Small intestine (tissue), 7 donors: ENCODE data around the gene KMT2B. TPM values are rescaled to one million over a fixed set of nuclear protein-coding genes. Genes with fewer than 3 reads are reported as not detected.
"Not testable (repeated sequence)": the region's sequence is repeated elsewhere in the genome, so short reads cannot be mapped to it uniquely, and the experiment has no call there.

ENCODE experiments used
- DNase-seq, 2 donors: peaks; one replicate each; pipeline versions ENCODE4 v3.0.0 to v3.0.0-alpha.2; 2013
- FAIRE-seq: peaks from 2 replicates; lab custom pipeline; 2012; peaks lifted over from hg19 to GRCh38; lab: Jason Lieb, UNC
- H3K27ac ChIP-seq, 3 donors: one replicate each; pipeline ENCODE4 v1.5.1; 2013; ENCODE audit warnings: low read length in 2 of 3, mild to moderate bottlenecking in 2 of 3, control low read depth in 1 of 3, inconsistent platforms in 1 of 3, low read depth in 1 of 3, moderate library complexity in 1 of 3
- H3K27me3 ChIP-seq, 3 donors: one replicate each; pipeline ENCODE4 v1.6.1; 2013; ENCODE audit warnings: low read length in 3 of 3, inconsistent platforms in 1 of 3; ENCODE audit not compliant: control insufficient read depth in 3 of 3, insufficient read depth in 3 of 3
- H3K36me3 ChIP-seq, 3 donors: one replicate each; pipeline ENCODE4 v1.6.1; 2013; ENCODE audit warnings: low read length in 3 of 3, inconsistent platforms in 1 of 3, low read depth in 1 of 3, mild to moderate bottlenecking in 1 of 3, moderate library complexity in 1 of 3; ENCODE audit not compliant: control insufficient read depth in 3 of 3, insufficient read depth in 2 of 3
- H3K4me1 ChIP-seq, 3 donors: one replicate each; pipeline ENCODE4 v1.6.1; 2013; ENCODE audit warnings: low read length in 2 of 3, inconsistent platforms in 1 of 3, low read depth in 1 of 3, mild to moderate bottlenecking in 1 of 3, moderate library complexity in 1 of 3; ENCODE audit not compliant: control insufficient read depth in 3 of 3, insufficient read depth in 2 of 3
- H3K4me3 ChIP-seq, 3 donors: one replicate each; pipeline ENCODE4 v1.5.1; 2013; ENCODE audit warnings: low read length in 3 of 3, control low read depth in 1 of 3, inconsistent platforms in 1 of 3, low read depth in 1 of 3, mild to moderate bottlenecking in 1 of 3, moderate library complexity in 1 of 3
- H3K9me3 ChIP-seq, 2 donors: one replicate each; pipeline ENCODE4 v1.6.1; 2013; ENCODE audit warnings: low read depth in 1 of 2, low read length in 1 of 2; ENCODE audit not compliant: control insufficient read depth in 2 of 2, insufficient read depth in 1 of 2
- WGBS, 3 donors: extraction: QIAGEN DNeasy Blood & Tissue Kit; methylation state at CpG; one replicate each; pipeline ENCODE4 v1.1.7; 2013; 5-methylcytosine and 5-hydroxymethylcytosine counted together
- polyA plus RNA-seq, 4 donors: library from polyadenylated mRNA; stranded (reverse) in 3 of 4; unstranded in 1 of 4; fragments of 200-250 nt in 3 of 4; fragments of 120-200 nt in 1 of 4; gene quantifications; one replicate each; pipeline versions ENCODE4 v1.2.1 to v1.2.3, GENCODE V29; 2013
- donor health status: healthy with polysubstance abuse.
- donor health status: control.
- donor health status: control.
- donor health status: Bipolar disorder and iron deficiency.
- donor health status: healthy.

The KMT2B gene
- polyA plus RNA-seq, 4 donors = 21.6 to 47.9 (median 26.3) TPM

DNA sequence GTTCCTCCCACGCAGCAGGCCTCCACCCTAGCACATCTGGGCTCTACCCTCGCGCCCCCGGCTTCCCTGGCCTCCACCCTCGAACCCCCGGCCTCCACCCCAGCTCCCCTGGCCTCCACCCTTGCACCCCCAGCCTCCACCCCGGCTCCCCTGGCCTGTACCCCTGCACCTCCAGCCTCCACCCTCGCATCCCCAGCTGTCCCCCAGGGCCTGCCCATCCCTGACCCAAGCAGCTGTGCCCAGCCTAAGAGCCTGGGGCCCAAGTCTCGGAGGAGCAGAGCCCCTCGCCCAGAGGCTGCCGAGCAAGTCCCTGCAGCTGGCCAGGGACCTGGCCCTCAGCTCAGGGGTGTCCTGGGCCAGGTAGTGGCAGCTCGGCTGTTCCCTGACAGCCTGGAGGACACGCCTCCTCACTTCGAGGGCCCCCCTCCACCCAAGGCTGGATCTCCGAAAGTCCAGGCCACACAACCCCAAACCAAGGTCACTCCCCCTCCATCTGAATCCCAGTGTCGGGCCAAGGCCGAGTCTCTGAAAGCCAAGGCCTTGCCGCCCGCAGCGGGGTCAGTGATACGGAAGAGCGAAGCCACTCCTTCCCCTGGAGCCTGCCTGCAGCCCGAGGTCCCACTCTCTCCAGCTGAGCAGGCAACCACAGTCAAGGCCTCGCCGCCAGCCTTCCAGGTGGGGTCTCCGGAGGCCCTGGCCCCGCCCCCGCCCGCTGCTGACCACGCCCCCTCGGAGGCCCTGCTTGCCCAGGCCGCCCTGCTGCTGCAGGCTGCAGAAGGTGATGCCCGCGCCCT is 49.7 kb downstream of the KMT2B start:
- H3K36me3 ChIP-seq = peaks cover 5 to 38% (median 7%) of the 10 kb centered on the region in 3 donors
- DNase-seq (peak in 1 of 2 donors; percentile 39), FAIRE-seq (no peak)
- WGBS, 3 donors = 73 to 84% (median 83%) methylated on average over 33 to 34 of the region's 34 CpGs
- no peaks in the 10 kb centered on the region for H3K4me1 ChIP-seq
- H3K27ac ChIP-seq = no peak overlapping the region
- no peaks in the 10 kb centered on the region for H3K27me3 ChIP-seq
- no peak overlapping the region for H3K4me3 ChIP-seq
- no peaks in the 10 kb centered on the region for H3K9me3 ChIP-seq

DNA sequence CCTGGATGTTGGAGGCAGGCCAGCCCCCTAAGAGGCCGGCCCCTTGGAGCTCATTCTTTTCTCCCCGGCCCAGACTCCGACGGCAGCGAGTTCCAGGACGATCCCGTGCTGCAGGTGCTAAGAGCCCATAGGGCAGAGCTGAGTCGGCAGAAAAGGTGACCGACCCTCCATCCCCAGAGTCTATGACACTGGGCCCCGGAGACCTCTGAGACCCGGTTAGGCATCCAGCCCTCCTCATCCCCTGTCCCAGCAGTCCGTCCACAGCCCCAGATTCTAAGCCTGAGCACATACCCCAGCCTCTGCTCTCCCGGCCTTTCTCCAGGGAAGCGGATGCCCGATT is 50.2 kb downstream of the KMT2B start:
- DNase-seq = no peak
- Histone ChIP-seq H3K4me3 (no peak overlapping the region), H3K36me3 (peaks cover 5 to 37% (median 7%) of the 10 kb centered on the region in 3 donors), H3K27me3 (no peaks in the 10 kb centered on the region), H3K27ac (no peak overlapping the region), H3K9me3 (no peaks in the 10 kb centered on the region), H3K4me1 (no peaks in the 10 kb centered on the region)
- 78 to 94% (median 85%) methylated on average over 15 of the region's 15 CpGs for WGBS, 3 donors
- FAIRE-seq = no peak

DNA sequence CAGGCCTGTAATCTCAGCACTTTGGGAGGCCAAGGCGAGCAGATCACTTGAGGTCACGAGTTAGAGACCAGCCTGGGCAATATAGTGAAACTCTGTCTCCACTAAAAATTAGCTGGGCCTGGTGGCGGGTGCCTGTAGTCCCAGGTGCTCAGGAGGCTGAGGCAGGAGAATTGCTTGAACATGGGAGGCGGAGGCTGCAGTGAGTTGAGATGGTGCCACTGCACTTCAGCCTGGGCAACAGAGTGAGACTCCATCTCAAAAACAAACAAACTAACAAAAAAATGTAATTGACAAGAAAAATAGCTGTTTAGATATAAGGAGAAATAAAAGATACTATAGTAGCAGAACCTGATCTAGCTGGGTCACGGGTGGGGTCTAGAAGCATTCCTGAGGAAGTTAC is 54.6 kb downstream of the KMT2B start:
- not testable (repeated sequence) for H3K9me3 ChIP-seq, H3K27ac ChIP-seq, H3K27me3 ChIP-seq, DNase-seq, H3K36me3 ChIP-seq, FAIRE-seq, H3K4me3 ChIP-seq
- H3K4me1 ChIP-seq = peaks cover 0 to 12% (median 0%) of the 10 kb centered on the region in 3 donors
- 85 to 92% (median 92%) methylated on average over 5 of the region's 5 CpGs for WGBS, 3 donors

DNA sequence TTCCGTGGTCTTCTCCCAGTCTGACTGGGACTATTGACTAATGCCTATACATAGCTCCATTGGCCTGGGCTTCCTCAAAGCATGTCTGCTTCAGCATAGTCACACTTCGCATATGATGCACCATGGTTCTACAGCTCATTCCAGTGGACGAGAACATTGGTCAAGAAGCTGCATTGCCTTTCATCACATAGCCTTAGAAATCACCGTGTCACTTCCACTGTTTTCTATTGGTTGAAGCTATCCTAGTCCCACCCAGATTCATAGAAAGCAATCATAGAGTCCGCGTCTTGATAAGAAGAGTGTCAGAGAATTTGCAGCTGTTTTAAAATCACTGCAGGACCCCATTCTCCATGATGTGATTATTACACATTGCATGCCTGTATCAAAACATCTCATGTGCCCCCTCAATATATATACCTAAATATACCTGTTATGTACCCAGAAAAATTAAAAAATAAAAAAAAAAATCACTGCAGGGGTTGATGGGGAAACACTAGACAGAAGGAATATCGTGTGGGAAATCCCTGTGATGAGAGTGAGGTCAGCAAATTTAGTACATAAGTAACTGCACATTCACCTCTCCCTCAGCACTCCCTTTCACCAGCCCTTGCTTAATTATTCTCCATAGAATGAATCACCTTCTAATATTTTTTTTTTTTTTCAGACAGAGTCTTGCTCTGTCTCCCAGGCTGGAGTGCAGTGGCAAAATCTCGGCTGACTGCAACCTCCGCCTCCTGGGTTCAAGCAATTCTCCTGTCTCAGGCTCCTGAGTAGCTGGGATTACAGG is 55.4 kb downstream of the KMT2B start:
- peaks cover 0 to 12% (median 0%) of the 10 kb centered on the region in 3 donors for H3K4me1 ChIP-seq
- WGBS, 3 donors = 32 to 62% (median 48%) methylated on average over 9 of the region's 9 CpGs
- no peak for FAIRE-seq

DNA sequence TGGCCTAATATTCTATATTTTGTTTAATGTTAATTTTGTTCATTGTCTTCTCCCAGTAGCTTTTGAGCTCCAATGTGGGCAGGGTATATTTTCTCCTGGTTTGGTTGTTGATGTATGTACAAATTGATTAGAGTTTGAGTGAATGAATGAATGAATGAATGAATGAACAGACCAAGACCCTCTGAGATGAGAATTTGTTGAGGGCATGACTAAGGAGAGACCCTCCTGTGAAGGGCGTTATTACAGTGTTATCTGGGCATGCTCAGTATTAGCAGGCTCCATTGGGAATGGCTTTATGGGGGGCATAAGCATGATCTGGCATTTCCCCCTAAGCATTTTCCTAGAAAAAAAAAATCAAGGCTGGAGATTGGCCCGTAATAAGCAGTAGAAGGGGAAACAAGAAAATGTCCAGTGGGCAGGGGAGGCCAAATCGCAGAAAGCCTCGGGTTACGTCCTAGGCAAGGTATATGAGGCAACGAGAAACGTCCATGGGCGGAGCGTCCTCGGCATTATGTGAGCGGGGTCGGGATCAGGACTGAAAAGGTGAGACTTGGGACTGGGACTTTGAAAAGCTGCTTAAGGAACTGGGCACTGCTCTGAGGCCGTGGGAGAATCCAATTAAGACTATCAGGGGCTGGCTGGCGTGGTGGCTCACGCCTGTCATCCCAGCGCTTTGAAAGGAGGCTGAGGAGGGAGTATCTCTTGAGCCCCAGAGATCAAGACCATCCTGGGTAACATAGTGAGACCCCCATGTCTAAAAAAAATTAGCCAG is 56.7 kb downstream of the KMT2B start:
- 31 to 55% (median 41%) methylated on average over 16 of the region's 16 CpGs for WGBS, 3 donors
- Histone ChIP-seq H3K27ac (no peak overlapping the region), H3K9me3 (no peaks in the 10 kb centered on the region), H3K4me1 (peaks cover 0 to 12% (median 0%) of the 10 kb centered on the region in 3 donors), H3K36me3 (peaks cover 0 to 17% (median 0%) of the 10 kb centered on the region in 3 donors), H3K4me3 (no peak overlapping the region), H3K27me3 (no peaks in the 10 kb centered on the region)
- DNase-seq (no peak), FAIRE-seq (no peak)

More for the DNA sequence above, 55.4 kb downstream of the KMT2B start:
- Histone ChIP-seq H3K36me3 (peaks cover 0 to 13% (median 0%) of the 10 kb centered on the region in 3 donors), H3K27ac (no peak overlapping the region), H3K4me3 (no peak overlapping the region), H3K27me3 (no peaks in the 10 kb centered on the region), H3K9me3 (no peaks in the 10 kb centered on the region)
- DNase-seq = no peak

DNA sequence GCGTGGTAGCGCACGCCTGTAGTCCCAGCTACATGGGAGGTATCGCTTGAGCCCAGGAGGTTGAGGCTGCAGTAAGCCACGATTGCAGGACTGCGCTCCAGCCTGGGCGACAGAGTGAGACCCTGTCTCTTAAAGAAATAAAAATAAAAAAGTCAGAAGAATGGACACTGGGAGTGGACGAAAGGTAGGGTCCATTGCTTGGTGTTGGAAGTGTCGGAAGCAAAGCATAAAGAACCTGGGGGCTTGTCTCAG is 57.2 kb downstream of the KMT2B start:
- DNase-seq (no peak), FAIRE-seq (no peak)
- Histone ChIP-seq H3K27ac (no peak overlapping the region), H3K4me3 (peak overlapping the region in 2 of 3 donors; percentile 8 to 75), H3K4me1 (peaks cover 0 to 12% (median 0%) of the 10 kb centered on the region in 3 donors), H3K9me3 (no peaks in the 10 kb centered on the region), H3K36me3 (peaks cover 0 to 18% (median 0%) of the 10 kb centered on the region in 3 donors), H3K27me3 (no peaks in the 10 kb centered on the region)
- WGBS, 3 donors = 17 to 38% (median 33%) methylated on average over 9 of the region's 9 CpGs

DNA sequence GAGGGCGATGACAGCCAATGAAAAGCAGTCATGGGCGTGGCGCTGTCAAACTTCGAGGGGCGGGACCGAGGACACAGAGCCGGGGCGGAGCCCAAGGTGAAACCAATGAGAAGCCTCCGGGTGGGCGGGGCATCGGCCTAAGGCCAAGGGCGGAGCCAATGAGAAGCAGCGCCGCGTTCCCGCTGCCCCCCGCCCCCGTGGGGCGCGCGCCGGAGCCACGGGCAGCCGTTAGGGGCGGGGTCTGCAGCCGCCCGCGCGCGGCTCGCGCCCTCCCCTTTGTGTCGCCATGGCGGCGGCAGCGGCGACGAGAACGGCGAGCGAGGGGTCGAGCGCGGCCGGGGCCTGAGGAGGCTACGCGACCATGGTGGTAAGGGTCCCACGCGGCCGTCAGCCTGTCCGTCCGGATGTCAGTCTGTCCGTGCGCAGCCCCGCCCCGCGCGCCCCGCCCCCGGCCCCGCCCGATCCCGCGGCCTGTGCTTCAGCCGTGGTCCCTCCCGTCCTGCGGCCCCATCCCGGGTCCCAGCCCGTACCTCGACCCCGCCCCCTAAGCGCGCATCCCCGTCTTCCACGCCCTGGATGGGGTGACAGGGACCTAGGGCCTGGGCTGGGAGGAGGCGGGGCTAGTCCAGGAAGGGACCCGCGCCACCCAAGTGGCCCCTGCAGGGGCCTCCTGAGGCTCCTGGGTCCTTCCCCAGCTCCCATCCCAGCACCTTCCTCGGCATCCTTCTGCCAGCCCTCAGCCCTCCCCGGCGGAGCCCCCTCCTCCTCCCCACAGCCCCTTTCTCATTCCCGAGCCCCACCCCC is 57.7 kb downstream of the KMT2B start, which contains the start of gene ARHGAP33:
TSS of gene ARHGAP33 (plus strand) at position 267 of the 804 bp plus-strand sequence. CDS start at position 362, 95 bp downstream.
- H3K36me3 ChIP-seq = peaks cover 0 to 23% (median 4%) of the 10 kb centered on the region in 3 donors
- WGBS, 3 donors = 1% methylated on average over 19 to 82 of the region's 82 CpGs
- FAIRE-seq (no peak), DNase-seq (peak; percentile 98 to 99)
- H3K27me3 ChIP-seq = no peaks in the 10 kb centered on the region
- no peaks in the 10 kb centered on the region for H3K9me3 ChIP-seq
- peak within 1 kb of the TSS; percentile 59 to 76 (median 75) for H3K4me3 ChIP-seq
- no peak within 1 kb of the TSS for H3K27ac ChIP-seq
- H3K4me1 ChIP-seq = peaks cover 0 to 12% (median 0%) of the 10 kb centered on the region in 3 donors
